Thyroid gland (tissue), 4 donors: ENCODE measurements around the gene HCK.

Experiments
- POLR2A ChIP-seq, 2 donors: fragments of 450-650 bp; IDR thresholded peaks; one replicate each; pipeline ENCODE4 v1.6.1; 2017; ENCODE audit warnings: antibody characterized with exemption in 2 of 2, mild to moderate bottlenecking in 2 of 2, moderate library complexity in 1 of 2
- TF ChIP-seq, protein P1 (sequence below), 6 experiments: fragments of 200-600 bp in 3 of 6; fragments of 450-650 bp in 3 of 6; sonication (generic) in 3 of 6; IDR thresholded peaks; one replicate each; pipeline ENCODE4 v1.5.1; 2016 to 2019; ENCODE audit warnings: antibody characterized with exemption in 6 of 6, mild to moderate bottlenecking in 2 of 6, inconsistent platforms in 1 of 6, moderate library complexity in 1 of 6

DNA sequence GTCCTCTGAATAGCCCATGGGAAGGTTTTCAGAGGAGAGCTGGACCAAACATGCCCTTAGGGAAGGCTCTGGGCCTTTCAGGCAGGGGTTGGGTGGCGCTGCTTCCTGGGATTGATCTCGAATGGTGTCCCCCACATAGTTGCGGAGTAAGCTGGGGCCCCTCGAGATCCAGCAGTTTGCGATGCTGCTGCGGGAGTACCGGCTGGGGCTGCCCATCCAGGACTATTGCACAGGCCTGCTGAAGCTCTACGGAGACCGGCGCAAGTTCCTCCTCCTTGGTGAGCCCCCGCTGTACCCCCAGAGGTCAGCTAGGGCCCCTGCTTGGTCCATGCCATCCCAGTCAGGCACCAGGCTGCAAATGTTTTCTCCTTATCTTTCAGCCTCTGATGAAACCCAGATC, 22.5 kb upstream of the HCK start:
- TF ChIP-seq, protein P1, sequence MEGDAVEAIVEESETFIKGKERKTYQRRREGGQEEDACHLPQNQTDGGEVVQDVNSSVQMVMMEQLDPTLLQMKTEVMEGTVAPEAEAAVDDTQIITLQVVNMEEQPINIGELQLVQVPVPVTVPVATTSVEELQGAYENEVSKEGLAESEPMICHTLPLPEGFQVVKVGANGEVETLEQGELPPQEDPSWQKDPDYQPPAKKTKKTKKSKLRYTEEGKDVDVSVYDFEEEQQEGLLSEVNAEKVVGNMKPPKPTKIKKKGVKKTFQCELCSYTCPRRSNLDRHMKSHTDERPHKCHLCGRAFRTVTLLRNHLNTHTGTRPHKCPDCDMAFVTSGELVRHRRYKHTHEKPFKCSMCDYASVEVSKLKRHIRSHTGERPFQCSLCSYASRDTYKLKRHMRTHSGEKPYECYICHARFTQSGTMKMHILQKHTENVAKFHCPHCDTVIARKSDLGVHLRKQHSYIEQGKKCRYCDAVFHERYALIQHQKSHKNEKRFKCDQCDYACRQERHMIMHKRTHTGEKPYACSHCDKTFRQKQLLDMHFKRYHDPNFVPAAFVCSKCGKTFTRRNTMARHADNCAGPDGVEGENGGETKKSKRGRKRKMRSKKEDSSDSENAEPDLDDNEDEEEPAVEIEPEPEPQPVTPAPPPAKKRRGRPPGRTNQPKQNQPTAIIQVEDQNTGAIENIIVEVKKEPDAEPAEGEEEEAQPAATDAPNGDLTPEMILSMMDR (IDR thresholded peaks at IDR 0.05) = no peak
- TF ChIP-seq POLR2A (IDR thresholded peaks at IDR 0.05) = no peak
